GM21447 (cell line): ENCODE results near the gene STXBP5L.
"Not testable (repeated sequence)": the region's sequence is repeated elsewhere in the genome, so short reads cannot be mapped to it uniquely, and the experiment has no call there.

Experiments
- ATAC-seq: cut with Tn5 transposase; IDR thresholded peaks from one replicate; pipeline ENCODE4 v1.9.1; 2021; ENCODE audit not compliant: unreplicated experiment

Gene STXBP5L

GRCh38 chr3:121018917-121019321, 110.9 kb downstream of the STXBP5L start:
- no peak for ATAC-seq

GRCh38 chr3:121063628-121064027, 155.6 kb downstream of the STXBP5L start:
- no peak for ATAC-seq

- no peak for ATAC-seq
These were observed 156.1 kb downstream of the STXBP5L start for GRCh38 chr3:121064121-121064520.

GRCh38 chr3:121072133-121072532, 164.1 kb downstream of the STXBP5L start:
- ATAC-seq = no peak

- no peak for ATAC-seq
These were observed 165.0 kb downstream of the STXBP5L start for GRCh38 chr3:121073011-121073410.

- ATAC-seq = no peak
These were observed 167.2 kb downstream of the STXBP5L start for GRCh38 chr3:121075191-121075590.

GRCh38 chr3:121078378-121079101, 170.5 kb downstream of the STXBP5L start:
- not testable (repeated sequence) for ATAC-seq

- ATAC-seq = no peak
These were observed 188.9 kb downstream of the STXBP5L start for GRCh38 chr3:121096953-121097352.

- not testable (repeated sequence) for ATAC-seq
These were observed 203.1 kb downstream of the STXBP5L start for GRCh38 chr3:121111086-121111485.

- no peak for ATAC-seq
These were observed 204.1 kb downstream of the STXBP5L start for GRCh38 chr3:121111914-121112612.

- ATAC-seq = no peak
These were observed 218.2 kb downstream of the STXBP5L start for GRCh38 chr3:121126033-121126706.

GRCh38 chr3:121126707-121127035, 218.7 kb downstream of the STXBP5L start:
- no peak for ATAC-seq

- no peak for ATAC-seq
These were observed 244.6 kb downstream of the STXBP5L start for GRCh38 chr3:121152573-121152972.

- ATAC-seq = no peak
These were observed 245.8 kb downstream of the STXBP5L start for GRCh38 chr3:121153851-121154250.

- no peak for ATAC-seq
These were observed 247.0 kb downstream of the STXBP5L start for GRCh38 chr3:121155028-121155427.

GRCh38 chr3:121165397-121165837, 257.4 kb downstream of the STXBP5L start:
- no peak for ATAC-seq

GRCh38 chr3:121167374-121168139, 259.6 kb downstream of the STXBP5L start:
- ATAC-seq = no peak

GRCh38 chr3:121175083-121175482, 267.1 kb downstream of the STXBP5L start:
- no peak for ATAC-seq

- ATAC-seq = not testable (repeated sequence)
These were observed 282.6 kb downstream of the STXBP5L start for GRCh38 chr3:121190626-121191025.

GRCh38 chr3:121202573-121202972, 294.6 kb downstream of the STXBP5L start:
- no peak for ATAC-seq

GRCh38 chr3:121223116-121223515, 315.1 kb downstream of the STXBP5L start:
- ATAC-seq = no peak
